Measurements from ENCODE around the gene MCM9.

The MCM9 gene

DNA sequence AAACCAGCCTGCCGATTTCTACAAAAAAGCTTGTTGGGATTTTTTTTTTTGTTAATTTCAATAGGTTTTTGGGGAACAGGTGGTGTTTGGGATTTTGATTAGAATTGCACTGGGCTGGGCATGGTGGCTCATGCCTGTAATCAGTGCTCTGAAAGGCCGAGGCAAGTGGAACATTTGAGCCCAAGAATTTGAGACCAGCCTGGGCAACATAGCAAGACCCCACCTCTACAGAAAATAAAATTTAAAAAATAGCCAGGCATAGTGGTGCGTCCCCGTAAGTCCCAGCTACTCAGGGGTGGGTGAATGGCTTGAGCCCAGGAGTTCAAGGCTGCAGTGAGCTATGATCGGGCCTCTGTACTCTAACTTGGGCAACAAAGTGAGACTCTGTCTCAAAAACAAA lies 81.6 kb downstream of the MCM9 start:
- TF ChIP-seq, protein P1, sequence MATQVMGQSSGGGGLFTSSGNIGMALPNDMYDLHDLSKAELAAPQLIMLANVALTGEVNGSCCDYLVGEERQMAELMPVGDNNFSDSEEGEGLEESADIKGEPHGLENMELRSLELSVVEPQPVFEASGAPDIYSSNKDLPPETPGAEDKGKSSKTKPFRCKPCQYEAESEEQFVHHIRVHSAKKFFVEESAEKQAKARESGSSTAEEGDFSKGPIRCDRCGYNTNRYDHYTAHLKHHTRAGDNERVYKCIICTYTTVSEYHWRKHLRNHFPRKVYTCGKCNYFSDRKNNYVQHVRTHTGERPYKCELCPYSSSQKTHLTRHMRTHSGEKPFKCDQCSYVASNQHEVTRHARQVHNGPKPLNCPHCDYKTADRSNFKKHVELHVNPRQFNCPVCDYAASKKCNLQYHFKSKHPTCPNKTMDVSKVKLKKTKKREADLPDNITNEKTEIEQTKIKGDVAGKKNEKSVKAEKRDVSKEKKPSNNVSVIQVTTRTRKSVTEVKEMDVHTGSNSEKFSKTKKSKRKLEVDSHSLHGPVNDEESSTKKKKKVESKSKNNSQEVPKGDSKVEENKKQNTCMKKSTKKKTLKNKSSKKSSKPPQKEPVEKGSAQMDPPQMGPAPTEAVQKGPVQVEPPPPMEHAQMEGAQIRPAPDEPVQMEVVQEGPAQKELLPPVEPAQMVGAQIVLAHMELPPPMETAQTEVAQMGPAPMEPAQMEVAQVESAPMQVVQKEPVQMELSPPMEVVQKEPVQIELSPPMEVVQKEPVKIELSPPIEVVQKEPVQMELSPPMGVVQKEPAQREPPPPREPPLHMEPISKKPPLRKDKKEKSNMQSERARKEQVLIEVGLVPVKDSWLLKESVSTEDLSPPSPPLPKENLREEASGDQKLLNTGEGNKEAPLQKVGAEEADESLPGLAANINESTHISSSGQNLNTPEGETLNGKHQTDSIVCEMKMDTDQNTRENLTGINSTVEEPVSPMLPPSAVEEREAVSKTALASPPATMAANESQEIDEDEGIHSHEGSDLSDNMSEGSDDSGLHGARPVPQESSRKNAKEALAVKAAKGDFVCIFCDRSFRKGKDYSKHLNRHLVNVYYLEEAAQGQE (IDR thresholded peaks at IDR 0.05; ENCODE audit: insufficient replicate concordance, low read depth): no peak
- TF ChIP-seq GABPA (IDR thresholded peaks at IDR 0.05; ENCODE audit: low read depth) (no peak), SPI1 (IDR thresholded peaks at IDR 0.05; ENCODE audit: borderline replicate concordance, low read depth) (no peak), POLR2AphosphoS5 (IDR thresholded peaks at IDR 0.05; ENCODE audit: low read depth) (no peak)
- TF ChIP-seq, protein P2, sequence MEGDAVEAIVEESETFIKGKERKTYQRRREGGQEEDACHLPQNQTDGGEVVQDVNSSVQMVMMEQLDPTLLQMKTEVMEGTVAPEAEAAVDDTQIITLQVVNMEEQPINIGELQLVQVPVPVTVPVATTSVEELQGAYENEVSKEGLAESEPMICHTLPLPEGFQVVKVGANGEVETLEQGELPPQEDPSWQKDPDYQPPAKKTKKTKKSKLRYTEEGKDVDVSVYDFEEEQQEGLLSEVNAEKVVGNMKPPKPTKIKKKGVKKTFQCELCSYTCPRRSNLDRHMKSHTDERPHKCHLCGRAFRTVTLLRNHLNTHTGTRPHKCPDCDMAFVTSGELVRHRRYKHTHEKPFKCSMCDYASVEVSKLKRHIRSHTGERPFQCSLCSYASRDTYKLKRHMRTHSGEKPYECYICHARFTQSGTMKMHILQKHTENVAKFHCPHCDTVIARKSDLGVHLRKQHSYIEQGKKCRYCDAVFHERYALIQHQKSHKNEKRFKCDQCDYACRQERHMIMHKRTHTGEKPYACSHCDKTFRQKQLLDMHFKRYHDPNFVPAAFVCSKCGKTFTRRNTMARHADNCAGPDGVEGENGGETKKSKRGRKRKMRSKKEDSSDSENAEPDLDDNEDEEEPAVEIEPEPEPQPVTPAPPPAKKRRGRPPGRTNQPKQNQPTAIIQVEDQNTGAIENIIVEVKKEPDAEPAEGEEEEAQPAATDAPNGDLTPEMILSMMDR (IDR thresholded peaks at IDR 0.05; ENCODE audit: insufficient read depth, low read length): no peak
- Histone ChIP-seq H3K27me3 (ENCODE audit: insufficient read depth, poor library complexity, severe bottlenecking) (no peaks in the 10 kb centered on the region), H3K4me3 (replicated peaks; ENCODE audit: insufficient read depth, low read length) (no peak overlapping the region), H3K27ac (replicated peaks) (no peak overlapping the region)
- no peak for DNase-seq (ENCODE audit: low read depth in 1 of 2, low spot score in 1 of 2)

DNA sequence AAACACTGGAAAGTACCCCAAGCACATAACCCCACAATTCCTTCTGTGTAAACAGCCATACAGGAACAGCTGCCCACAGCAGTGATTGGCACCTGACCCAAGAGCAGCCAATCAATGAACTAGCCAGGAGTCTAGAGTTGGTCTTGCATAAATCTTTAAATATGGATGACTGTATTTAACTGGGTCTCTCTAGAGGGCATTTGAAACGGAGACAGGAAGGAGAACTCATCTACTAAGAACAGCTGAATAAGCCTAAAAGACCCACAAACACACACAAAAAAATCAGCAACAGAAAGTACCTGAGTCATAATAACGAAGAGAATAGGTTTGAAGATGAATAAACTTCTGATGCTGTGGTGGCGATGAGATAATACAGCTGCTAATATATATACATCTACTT lies 90.0 kb downstream of the MCM9 start:
- Histone ChIP-seq H3K27ac (replicated peaks) (no peak overlapping the region), H3K4me3 (replicated peaks; ENCODE audit: insufficient read depth, low read length) (no peak overlapping the region), H3K27me3 (ENCODE audit: insufficient read depth, poor library complexity, severe bottlenecking) (no peaks in the 10 kb centered on the region)
- TF ChIP-seq, protein P1 (IDR thresholded peaks at IDR 0.05; ENCODE audit: insufficient replicate concordance, low read depth): no peak
- no peak for TF ChIP-seq POLR2AphosphoS5 (IDR thresholded peaks at IDR 0.05; ENCODE audit: low read depth)
- TF ChIP-seq GABPA (IDR thresholded peaks at IDR 0.05; ENCODE audit: low read depth): no peak
- TF ChIP-seq, protein P2 (IDR thresholded peaks at IDR 0.05; ENCODE audit: insufficient read depth, low read length): no peak
- no peak for TF ChIP-seq SPI1 (IDR thresholded peaks at IDR 0.05; ENCODE audit: borderline replicate concordance, low read depth)
- DNase-seq (ENCODE audit: low read depth in 1 of 2, low spot score in 1 of 2): no peak

DNA sequence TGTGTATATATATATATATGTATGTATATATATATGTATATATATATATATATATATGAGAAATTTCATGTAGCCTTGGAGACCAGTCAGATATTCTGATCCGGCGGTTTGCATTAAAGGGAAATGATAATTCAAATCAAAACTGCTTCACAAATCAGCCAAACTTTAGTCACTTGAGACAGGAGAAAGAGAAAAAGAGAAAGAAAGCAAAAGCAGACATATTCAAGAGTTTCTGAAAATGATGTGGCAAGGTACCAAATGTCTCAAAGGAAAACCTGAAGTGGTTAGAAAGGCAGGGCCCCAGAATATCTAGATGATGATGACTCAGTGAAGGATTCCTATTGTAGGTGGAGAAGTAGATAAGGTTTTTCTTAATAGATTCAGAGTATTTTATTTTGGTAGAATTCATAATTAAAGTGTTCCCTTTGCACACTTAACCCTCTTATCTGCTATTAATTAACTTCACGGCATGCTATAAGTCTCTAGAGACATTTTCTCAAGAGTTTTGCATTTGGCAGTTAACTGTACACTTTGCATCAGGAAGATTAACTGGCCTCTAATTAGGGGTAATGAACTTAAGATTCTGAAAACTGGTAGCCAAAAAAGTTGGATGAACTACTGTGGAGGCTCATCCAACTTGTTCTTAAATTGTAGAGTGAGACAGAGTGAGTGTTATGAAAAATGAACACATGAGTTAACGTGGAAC lies 91.1 kb downstream of the MCM9 start:
- Histone ChIP-seq H3K27ac (replicated peaks) (no peak overlapping the region), H3K27me3 (ENCODE audit: insufficient read depth, poor library complexity, severe bottlenecking) (no peaks in the 10 kb centered on the region), H3K4me3 (replicated peaks; ENCODE audit: insufficient read depth, low read length) (no peak overlapping the region)
- no peak for DNase-seq (ENCODE audit: low read depth in 1 of 2, low spot score in 1 of 2)
- TF ChIP-seq GABPA (IDR thresholded peaks at IDR 0.05; ENCODE audit: low read depth) (no peak), SPI1 (IDR thresholded peaks at IDR 0.05; ENCODE audit: borderline replicate concordance, low read depth) (no peak), POLR2AphosphoS5 (IDR thresholded peaks at IDR 0.05; ENCODE audit: low read depth) (no peak)
- TF ChIP-seq, protein P2 (IDR thresholded peaks at IDR 0.05; ENCODE audit: insufficient read depth, low read length): no peak
- TF ChIP-seq, protein P1 (IDR thresholded peaks at IDR 0.05; ENCODE audit: insufficient replicate concordance, low read depth): no peak
